Stimulated activated CD4-positive, alpha-beta T cell treated with anti-CD3 and anti-CD28 coated beads, Interleukin-2, amount 100 ng/mL, for 48 hours (primary cell): ENCODE results near the gene ARID5B.

Experiments used
- DNase-seq, 2 donors: peaks; one replicate each; pipeline ENCODE4 v3.0.0-alpha.2; 2020

Gene ARID5B

DNA sequence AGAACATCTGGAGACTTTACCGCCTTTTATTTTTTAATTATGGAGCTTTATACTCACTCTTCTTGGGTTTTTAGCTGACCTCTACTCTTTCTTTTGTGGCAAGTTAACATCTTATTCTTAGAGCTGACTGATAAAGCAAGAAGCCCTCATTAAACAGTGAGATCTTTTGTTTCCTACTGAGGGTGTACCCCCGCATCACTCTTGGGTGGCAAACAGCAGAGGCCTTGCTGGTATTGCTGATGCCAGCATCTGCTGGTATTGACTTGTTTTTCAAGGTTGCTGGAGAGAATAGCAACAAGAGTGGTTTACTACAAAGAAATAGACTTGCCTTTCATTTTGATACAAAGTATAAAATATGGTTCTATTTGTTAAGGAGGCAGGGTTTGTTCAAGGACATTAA is 154.7 kb downstream of the ARID5B start:
- DNase-seq, result no peak

DNA sequence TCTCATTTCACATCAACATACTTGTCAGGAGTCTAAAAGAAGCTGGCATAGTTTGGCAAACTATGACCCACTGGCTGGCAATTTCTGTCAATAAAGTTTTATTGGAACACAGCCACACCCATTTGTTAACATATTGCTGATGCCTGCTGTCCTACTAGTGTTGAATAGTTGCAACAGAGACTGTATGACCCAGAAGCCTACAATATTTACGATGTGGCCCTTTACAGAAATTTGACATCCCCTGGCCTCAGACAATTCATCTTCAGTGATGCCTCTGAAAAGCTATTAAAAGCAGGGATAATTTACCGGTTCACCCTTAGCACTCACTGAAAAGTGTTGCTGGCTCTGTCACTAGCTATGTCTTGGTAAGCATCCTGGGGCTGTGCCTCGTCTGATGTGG is 155.2 kb downstream of the ARID5B start:
- no peak for DNase-seq

DNA sequence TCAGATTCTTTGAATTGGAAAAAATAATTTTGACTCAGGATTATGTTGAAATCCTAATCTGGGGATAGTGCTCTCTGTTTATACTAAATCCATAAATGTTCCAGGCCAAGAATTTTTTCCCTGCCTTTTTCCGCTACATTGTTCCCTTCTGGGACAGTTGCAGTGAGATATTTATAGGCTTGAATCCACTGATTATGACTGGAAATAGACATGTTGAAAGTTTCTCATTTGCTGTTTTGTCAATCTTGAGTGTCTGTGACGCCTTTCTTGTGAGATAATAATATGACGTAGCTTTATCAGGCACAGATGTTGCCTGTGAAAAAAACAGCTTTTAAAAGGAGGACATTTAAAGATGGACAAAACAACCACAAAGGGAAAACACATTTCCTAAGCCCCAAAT is 155.9 kb downstream of the ARID5B start:
- DNase-seq, result no peak

DNA sequence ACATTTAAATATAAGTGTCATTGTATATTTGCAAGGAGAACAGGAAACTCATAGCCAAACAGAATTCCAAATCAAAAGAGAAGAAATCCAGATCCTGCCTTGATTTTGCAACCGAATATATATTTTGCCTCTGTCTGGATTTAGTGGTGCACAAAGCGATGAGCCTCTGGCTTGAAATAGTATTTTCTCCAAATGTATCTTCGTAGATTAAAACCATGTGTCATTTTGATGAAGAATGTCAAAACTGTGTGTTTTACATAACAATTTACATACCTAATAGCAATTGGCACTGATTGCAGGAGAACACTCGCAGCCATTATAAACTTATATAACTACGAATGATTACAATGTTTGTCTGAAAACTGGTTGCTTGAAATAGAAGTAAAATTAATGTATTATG is 156.4 kb downstream of the ARID5B start:
- DNase-seq, result no peak

DNA sequence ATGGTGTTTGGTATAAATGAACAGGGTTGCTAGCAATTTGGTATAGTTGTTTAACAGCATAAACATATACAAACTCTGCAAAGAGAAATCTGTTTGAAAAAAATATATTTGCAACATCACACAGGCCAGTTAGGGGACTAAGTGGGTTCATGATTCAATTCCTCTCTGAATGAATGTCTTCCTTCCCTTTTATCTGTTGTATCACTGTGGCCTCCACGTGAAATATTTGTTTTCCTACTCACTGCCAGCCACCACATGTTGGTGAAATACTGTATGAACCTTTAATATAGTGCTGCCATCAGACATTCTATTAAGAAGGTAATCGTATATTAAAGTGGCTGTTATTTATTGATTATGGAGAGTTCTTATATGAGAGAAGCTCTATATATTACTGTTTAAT is 157.0 kb downstream of the ARID5B start:
- no peak for DNase-seq

DNA sequence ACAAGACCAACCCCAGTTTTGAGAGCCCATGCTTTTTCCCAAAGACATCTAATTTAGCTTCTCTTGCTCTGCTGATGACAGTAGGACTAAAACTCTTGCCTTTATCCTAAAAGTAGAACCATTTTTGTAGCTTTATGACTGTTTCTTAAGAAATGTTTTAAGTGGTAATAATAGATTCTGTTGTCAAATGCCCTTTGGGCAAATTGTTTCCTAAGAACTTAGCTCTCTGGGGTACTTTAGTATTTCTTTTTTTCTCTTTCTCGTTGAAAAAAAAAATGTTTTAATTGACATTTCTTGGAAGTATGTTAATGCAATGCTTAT is 157.4 kb downstream of the ARID5B start:
- DNase-seq, result no peak

DNA sequence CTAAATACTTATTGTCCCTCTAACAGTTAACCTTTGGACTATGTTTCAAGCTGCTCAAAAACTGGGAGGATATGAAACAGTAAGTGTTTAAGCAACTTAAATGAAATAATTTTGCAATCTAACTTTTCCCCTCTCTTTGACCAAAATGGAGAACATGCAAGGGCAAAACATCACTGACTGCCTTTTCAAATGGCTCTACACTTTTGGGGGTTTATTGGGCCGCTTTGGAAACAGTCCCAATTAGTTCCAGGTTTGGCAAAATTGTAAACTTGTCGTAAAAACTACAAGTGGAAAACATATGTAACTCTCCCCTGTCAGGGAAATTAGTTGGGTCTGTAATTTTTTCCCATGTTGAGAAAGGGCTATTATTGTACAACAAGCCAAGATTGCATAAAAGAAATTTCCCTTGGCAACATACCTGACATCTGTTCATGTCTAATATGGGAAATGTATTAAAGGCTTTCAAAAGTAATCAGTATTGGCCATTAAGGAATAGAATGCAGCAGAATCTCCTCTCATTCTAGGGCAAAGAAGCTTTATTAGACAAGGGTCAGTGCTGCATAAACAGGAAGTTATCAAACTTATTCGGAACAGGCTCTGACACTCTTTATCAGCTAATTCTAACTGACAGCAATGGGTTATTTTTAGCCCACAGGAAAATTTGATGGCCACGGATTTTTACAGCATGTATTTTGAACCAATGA is 157.9 kb downstream of the ARID5B start:
- no peak for DNase-seq

DNA sequence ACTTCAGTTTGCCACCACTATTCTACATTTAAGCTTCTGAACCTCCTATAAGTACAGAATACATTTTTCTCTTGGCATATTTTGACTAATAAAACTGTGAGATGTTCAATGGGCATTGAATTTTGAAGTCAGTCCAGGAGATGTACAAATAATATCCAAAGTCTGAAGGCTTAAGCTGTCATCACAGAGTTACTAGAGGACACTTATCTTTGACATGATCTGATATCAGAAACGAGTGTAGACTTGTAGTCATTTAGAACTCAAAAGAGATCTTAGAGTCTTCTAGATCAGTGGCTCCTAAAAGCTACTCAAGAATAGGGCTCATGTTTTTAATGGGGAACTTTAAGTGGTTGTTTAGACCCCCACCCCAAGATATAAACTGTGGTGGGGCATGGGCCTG is 160.5 kb downstream of the ARID5B start:
- DNase-seq, result no peak

DNA sequence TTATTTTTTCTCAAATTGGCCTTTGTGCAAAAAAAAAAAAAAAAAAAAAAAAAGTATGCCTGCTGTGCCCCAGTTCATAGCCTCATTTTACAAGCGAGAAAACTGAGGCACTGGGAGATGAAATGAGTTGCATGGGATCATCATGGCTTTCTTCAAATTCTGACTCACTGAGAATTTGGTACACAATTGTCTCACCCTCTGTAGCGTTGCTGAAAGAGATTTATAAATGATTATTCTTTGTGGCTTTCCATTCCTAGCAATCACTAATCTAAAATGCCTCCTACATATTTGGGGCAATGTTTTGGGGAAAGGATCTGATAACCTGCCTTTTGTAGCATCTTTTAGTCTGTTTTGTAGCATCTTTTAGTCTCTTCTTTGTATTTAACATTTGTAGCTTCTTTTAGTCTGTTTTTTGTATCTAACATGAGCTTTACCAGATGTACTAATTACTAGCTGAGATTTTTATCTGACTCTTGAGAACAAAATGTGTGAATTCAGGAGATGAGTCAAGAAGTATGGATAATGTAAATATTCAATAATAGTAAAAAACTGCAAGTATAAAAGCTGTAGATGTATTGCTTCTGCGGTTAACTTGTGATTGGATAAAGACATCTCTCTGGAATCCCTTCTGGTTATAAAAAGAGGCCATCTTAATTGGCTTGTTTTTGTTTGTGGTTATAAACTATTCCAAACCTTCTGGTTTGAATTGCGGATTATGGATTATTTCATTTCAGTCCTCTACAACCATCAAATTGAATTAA is 161.4 kb downstream of the ARID5B start:
- no peak for DNase-seq

DNA sequence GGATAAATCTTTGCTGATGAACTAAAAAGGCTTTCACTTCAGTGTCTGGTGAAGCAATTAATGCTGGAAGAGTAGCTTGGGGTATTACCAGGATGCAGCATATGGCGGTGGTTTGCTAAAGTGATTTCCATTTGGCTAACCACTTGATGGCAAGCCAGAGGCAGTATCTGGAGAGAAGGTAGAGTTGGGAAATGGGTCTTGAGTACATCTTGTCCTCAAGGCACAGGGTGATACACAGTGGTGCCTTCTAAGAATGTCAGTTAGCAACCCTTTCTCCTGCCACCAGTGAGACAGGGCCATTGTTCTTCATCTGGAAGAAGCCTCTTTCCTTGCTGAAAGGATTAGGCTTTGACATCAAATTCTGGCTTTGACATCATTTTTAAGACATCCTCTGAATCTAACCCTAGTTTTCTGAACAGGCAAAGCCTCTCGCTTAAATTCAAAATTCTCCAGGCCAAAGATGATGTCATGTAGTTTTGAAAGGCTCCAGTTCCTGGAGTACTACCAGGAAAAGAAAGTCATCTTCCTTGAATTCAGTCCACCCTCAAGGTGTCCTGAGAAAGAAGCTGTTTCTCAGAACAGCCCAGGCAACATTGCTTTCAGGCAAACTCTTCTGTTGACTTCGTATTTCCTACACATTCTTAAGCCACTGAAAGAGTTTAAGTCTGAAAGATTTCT is 162.4 kb downstream of the ARID5B start:
- no peak for DNase-seq

DNA sequence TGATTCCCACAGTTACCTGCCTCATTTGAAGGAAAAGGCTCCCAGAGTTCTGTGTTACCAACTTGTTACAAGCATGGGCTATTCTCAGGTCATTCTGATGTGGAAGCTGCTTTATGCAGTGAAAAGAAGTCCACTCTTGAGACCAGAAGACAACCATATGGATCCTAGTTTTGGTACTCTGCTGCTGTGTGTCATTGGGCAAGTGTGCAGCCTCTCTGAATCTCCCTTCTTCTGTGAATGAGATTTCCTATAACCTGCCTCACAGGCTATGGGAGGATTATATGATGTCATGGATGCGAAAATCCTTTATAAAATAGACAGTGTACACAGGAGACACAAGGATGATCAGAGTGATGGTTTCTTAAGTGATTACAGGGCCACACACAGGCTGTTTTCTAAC is 166.1 kb downstream of the ARID5B start:
- no peak for DNase-seq

DNA sequence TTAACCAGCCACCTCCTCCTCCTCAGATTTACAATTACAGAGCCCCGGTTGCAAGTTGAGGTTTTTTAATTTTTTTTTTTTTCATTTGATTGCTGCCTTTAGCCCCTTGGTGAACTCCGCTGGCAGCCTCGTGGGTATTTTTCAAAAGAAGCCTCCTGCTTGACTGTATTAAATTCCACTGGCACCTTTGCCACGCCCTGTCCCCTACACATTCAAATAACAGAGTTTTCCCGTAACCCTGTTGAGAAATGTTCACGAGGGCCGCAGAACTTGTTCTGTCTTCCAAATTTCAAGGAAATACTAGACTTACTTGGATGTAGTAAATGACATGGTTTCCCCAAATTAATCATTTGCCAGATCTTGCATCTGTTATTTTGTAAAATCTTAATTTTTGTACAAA is 167.0 kb downstream of the ARID5B start:
- no peak for DNase-seq

DNA sequence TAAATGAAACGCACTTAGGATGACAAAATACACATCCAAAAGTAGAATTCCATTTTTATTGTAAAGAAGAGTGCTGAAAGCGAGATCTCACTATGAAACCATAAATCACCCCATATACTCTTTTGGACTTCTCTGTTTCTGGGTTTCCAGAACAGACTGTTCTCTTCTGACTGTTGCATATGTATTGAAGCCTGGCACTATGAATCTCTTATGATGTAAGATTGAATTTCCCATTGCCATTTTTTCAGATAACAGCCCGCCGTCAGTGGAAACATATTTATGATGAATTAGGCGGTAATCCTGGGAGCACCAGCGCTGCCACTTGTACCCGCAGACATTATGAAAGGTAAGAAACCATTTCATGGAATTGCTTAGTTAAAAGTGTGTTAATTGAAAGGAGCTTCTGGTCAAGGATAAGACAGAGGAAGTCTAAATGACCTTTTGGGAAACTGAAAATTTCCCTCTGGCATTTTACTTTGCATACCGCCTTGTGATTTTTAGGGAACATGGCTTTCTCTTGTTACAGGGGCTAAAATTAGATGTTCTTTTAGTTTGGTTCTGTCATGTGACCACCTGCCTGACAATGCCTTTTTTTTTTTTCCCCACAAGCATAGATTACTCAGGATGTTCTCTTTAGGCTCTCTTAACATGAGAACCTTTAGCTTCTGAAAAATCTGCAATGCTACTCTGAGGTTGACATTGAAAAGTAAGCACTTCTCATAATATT is 168.1 kb downstream of the ARID5B start:
- DNase-seq, result no peak

DNA sequence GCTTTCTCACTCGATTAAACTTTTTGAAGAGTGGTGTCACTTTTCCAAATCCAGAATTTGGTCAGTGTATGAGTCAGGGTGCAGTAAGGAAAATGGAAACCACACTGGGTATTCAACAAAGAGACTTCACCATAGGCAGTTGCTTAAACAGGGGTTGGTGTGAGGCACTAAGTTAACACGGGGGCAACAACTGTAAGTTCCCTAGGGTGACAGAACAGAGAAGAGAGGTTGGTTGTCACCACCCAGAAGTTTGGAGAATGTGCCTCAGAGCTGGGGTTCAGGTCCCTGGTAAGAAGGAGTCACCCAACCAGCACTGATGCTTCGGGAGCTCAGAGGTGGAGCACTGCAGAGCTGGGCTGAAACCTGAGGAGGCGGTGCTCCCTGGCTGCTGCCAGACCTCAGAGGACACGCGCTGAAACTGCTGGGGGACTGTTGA is 170.4 kb downstream of the ARID5B start:
- DNase-seq, result no peak

DNA sequence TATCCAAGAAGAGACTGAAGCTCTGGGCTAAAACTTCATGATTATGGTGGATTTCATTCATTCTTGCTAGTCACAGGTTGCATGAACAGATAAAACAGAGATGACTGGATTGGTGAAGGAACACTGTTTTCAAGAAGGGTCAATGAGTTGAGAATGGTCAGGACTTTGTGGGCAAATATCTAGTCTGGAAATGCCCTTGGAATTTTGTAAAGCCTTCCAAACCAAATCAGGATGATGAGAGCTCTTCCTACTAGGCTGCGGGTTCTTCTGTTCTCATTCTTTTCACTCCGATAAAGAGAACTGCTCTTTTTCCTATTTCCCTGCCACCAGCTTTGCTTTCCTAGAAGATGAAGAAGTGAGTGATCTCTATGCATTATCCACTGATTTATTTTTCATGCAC is 171.4 kb downstream of the ARID5B start:
- DNase-seq, result no peak

DNA sequence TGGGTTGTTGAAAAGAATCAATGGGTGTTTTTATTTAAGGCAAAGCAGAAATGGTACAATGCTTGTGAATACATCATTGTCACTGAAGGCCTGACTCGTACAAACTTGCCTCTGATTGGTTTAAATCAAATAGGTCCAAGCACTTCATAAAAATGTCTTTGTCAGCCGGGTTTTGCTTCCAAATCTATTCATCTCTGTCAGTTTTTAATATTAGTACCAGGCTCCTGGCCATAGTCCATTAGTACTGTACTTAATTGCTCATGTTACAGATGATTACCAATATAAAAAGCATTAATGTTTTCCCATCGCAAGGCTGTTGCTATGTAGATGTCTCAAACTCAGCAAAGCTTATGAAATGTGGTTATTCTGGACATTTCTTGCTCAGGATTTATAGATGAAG is 171.9 kb downstream of the ARID5B start:
- no peak for DNase-seq

DNA sequence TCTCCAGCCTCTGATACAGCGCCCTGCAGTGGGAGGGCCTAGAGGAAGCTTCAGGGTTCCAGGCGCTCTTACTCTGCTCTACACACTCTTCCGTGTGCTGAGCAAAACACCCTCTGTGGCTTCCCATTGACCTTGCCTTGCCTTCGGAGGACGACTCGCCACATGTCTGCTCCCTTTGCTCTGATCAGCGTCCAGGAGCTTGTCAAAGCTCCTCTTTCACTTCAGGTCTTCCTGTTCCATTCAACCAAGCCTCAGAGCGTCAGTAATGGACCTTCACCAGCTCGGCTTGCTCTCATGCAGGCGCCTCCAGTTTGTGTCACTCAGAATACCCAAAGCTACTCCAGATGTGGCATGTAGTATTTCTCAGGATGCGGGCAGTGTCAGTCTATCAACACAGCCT is 173.9 kb downstream of the ARID5B start:
- no peak for DNase-seq

DNA sequence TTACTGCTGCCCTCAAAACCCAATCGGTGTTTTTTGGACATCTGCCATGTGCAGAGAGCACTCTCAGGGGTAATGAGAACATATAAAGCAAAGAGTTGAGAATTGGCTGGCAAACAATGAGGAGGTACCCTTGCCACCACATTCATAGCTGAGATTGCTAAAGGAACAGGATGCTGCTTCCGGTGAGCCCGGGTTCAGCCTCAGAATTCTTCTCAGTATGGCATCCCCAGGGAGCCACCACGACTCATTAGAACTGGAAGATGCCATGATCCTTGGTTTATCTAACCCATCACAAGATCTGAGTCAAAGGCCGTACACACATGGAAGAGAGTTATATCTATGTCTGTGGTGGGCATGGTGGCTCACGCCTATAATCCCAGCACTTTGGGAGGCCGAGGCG is 174.4 kb downstream of the ARID5B start:
- no peak for DNase-seq

DNA sequence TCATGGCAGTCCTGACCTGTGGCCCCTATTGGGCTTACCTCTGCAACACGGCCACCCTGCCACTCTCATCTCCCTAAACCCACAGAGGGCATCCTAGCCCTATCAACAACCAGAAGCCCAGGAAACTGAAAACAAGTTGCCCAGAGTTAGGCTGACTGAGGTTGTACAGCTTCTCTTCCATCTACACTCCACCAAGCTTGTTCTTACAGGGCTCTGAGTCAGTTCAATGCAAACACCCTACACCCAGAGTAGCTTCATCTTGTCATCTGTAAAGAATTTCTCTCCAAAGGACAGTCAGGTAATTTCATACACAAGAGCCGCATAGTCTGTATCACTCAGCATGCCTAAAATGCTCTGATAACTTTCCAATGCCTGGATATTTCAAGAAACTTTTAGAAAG is 175.4 kb downstream of the ARID5B start:
- DNase-seq, result no peak

DNA sequence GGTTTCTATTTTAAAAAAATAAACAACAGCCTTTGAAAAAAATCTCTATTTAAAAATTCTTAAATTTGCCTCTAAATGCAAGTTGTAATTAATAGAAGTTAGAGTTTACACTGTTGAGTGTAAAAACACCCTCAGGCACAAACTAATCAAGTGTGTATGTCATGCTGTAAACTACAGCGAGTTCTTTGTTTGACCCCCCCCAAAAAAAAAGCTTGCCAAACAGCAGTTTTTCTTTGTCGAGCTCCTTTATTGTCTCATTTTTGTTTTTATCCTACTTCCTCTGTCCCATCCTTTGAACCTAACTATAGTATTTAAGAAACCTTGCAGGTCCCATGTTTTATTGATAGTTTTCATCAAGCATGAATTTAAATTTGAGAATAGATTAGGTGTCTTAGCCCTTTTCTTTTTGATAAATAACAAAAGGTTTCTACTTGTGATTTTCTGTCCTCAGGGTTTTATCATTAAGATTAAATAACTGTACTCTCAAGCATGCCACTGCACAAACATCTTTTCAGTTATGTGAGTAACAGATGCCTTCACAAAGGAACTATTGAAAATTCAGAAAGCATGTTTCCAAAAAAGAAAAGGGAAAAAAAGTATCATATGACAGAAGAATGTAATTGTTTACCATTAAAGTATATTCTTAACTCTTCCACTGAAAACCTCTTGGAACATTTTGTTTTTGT is 176.0 kb downstream of the ARID5B start:
- no peak for DNase-seq

DNA sequence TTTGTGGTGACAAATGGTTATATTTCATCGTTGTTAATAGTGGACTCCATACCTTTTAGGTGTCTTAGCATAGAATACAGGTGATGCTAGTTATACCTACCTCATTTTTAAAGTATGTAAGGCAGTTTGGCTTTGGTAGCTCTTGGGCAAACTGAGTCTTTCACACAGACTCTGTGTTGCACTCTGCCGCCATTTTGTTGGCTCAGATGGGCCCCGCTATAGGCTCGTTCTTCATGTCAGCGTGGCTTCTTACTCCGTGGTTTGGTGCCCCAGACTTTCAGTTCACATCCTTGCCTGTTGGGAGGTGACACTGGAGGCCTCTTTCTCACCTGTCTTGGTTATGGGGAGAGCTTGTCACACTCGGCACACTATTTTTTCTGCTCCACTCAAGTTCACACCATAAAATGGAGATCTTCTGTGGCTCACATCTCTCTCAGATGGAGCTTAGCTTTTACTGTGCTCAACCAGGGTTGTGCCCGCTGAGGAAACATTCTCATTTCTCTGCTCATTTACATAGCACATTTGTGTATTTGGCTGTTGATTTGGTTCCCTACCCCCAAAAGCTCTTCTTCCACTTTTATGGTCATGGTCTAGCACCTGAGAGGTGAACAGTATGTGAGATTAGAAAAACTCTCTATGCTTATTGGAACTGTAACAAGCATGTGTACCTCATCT is 178.5 kb downstream of the ARID5B start:
- DNase-seq, result no peak

DNA sequence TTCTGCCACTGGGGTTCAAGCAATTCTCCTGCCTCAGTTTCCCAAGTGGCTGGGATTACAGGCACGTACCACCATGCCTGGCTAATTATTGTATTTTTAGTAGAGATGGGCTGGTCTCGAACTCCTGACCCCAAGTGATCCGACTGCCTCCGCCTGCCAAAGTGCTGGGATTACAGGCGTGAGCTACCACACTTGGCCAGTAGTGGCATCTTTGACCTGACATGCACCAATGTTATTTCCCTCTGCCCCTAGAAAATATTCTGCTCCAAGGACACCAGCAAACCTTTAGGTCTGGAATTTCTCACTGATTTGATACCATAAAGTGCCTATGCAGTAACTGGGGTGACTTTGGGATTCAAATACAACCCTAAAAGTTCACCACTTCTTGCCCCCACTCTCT is 179.4 kb downstream of the ARID5B start:
- no peak for DNase-seq
